PC-9 (cell line): ENCODE measurements around the gene SDK1.

ENCODE experiments used
- EZH2 ChIP-seq: fragments of 200-600 bp; sonication (generic); IDR thresholded peaks from 2 replicates; pipeline ENCODE4 v1.8.0; 2017; ENCODE audit warnings: antibody characterized with exemption, low read depth
- TF ChIP-seq, protein P1 (sequence below): fragments of 200-600 bp; sonication (generic); conservative IDR thresholded peaks from 2 replicates; pipeline ENCODE4 v1.6.1; 2017; ENCODE audit warnings: mixed run types, antibody characterized with exemption, mild to moderate bottlenecking, moderate library complexity

DNA sequence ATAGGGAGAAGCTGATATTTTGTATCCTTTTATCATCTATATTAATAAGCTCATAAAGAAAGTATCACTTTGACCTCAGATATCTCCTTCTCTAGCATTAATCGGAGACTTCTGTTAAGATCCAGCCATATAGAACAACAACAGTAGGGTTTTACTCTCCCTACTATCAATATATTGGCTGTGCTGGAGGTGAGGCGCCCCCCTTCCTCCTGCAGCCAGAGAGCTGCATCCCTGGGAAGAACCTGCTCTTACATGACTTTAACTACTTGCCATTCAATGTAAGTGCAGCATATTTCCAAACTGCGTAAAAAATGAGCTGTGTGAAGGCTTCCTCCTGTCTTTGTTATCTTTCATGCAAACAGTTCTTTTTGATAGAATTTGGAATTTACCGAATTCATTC is 247.8 kb downstream of the SDK1 start:
- TF ChIP-seq, protein P1, sequence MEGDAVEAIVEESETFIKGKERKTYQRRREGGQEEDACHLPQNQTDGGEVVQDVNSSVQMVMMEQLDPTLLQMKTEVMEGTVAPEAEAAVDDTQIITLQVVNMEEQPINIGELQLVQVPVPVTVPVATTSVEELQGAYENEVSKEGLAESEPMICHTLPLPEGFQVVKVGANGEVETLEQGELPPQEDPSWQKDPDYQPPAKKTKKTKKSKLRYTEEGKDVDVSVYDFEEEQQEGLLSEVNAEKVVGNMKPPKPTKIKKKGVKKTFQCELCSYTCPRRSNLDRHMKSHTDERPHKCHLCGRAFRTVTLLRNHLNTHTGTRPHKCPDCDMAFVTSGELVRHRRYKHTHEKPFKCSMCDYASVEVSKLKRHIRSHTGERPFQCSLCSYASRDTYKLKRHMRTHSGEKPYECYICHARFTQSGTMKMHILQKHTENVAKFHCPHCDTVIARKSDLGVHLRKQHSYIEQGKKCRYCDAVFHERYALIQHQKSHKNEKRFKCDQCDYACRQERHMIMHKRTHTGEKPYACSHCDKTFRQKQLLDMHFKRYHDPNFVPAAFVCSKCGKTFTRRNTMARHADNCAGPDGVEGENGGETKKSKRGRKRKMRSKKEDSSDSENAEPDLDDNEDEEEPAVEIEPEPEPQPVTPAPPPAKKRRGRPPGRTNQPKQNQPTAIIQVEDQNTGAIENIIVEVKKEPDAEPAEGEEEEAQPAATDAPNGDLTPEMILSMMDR, result no peak
- TF ChIP-seq EZH2, result no peak
